Measurements from ENCODE around the gene NCR2.

Gene NCR2

GRCh38 chr6:41331401-41332150 lies 3.8 kb upstream of the NCR2 start:
- DNase-seq (ENCODE audit: low read depth, low spot score) = no peak

- DNase-seq (ENCODE audit: low read depth, low spot score) = no peak
Measured at GRCh38 chr6:41332241-41332640, 3.2 kb upstream of the NCR2 start.

- DNase-seq (ENCODE audit: low read depth, low spot score) = no peak
Measured at GRCh38 chr6:41332842-41333736, 2.3 kb upstream of the NCR2 start.

GRCh38 chr6:41334482-41335040 lies 847 bp upstream of the NCR2 start:
- no peak for DNase-seq (ENCODE audit: low read depth, low spot score)

- DNase-seq (ENCODE audit: low read depth, low spot score) = no peak
Measured at GRCh38 chr6:41335943-41336342, 535 bp downstream of the NCR2 start.

GRCh38 chr6:41336824-41337223 lies 1.4 kb downstream of the NCR2 start:
- no peak for DNase-seq (ENCODE audit: low read depth, low spot score)

- DNase-seq (ENCODE audit: low read depth, low spot score) = no peak
Measured at GRCh38 chr6:41337709-41338108, 2.3 kb downstream of the NCR2 start.

GRCh38 chr6:41338659-41339058 lies 3.3 kb downstream of the NCR2 start:
- no peak for DNase-seq (ENCODE audit: low read depth, low spot score)

- no peak for DNase-seq (ENCODE audit: low read depth, low spot score)
Measured at GRCh38 chr6:41341580-41341979, 6.2 kb downstream of the NCR2 start.

GRCh38 chr6:41342241-41342640 lies 6.8 kb downstream of the NCR2 start:
- no peak for DNase-seq (ENCODE audit: low read depth, low spot score)

- DNase-seq (ENCODE audit: low read depth, low spot score) = no peak
Measured at GRCh38 chr6:41343641-41344187, 8.3 kb downstream of the NCR2 start.

GRCh38 chr6:41344876-41345275 lies 9.5 kb downstream of the NCR2 start:
- DNase-seq (ENCODE audit: low read depth, low spot score) = no peak

- DNase-seq (ENCODE audit: low read depth, low spot score) = no peak
Measured at GRCh38 chr6:41345901-41346300, 10.5 kb downstream of the NCR2 start.

GRCh38 chr6:41346441-41346840 lies 11.0 kb downstream of the NCR2 start:
- no peak for DNase-seq (ENCODE audit: low read depth, low spot score)

GRCh38 chr6:41347378-41348050 lies 12.1 kb downstream of the NCR2 start:
- DNase-seq (ENCODE audit: low read depth, low spot score) = no peak

- no peak for DNase-seq (ENCODE audit: low read depth, low spot score)
Measured at GRCh38 chr6:41348934-41349333, 13.5 kb downstream of the NCR2 start.

GRCh38 chr6:41352396-41352795 lies 17.0 kb downstream of the NCR2 start:
- DNase-seq (ENCODE audit: low read depth, low spot score) = no peak

GRCh38 chr6:41352907-41353306 lies 17.5 kb downstream of the NCR2 start:
- no peak for DNase-seq (ENCODE audit: low read depth, low spot score)

- DNase-seq (ENCODE audit: low read depth, low spot score) = no peak
Measured at GRCh38 chr6:41353333-41353732, 17.9 kb downstream of the NCR2 start.

GRCh38 chr6:41355952-41356351 lies 20.5 kb downstream of the NCR2 start:
- DNase-seq (ENCODE audit: low read depth, low spot score) = no peak

GRCh38 chr6:41356825-41357224 lies 21.4 kb downstream of the NCR2 start:
- DNase-seq (ENCODE audit: low read depth, low spot score) = no peak

- DNase-seq (ENCODE audit: low read depth, low spot score) = no peak
Measured at GRCh38 chr6:41358503-41358902, 23.1 kb downstream of the NCR2 start.

Data from ELF-1 (cell line).